SU-DHL-6 (cell line): Measurements from ENCODE around the gene SOX10.
"Not testable (repeated sequence)": the region's sequence is repeated elsewhere in the genome, so short reads cannot be mapped to it uniquely, and the experiment has no call there.

Source experiments
- CTCF ChIP-seq: fragments of 200-600 bp; sonication (generic); IDR thresholded peaks from one replicate; pipeline ENCODE4 v1.5.1; 2017; ENCODE audit warnings: antibody characterized with exemption, mild to moderate bottlenecking, low read length, moderate library complexity; ENCODE audit not compliant: insufficient read depth, poor library complexity, severe bottlenecking
- EZH2phosphoT487 ChIP-seq: fragments of 200-600 bp; sonication (generic), shearing (Covaris generic); conservative IDR thresholded peaks from 2 replicates; pipeline ENCODE4 v1.6.1; 2018; ENCODE audit warnings: mild to moderate bottlenecking, antibody characterized with exemption, low read length, moderate library complexity, mixed read lengths

- not testable (repeated sequence) for TF ChIP-seq CTCF, EZH2phosphoT487
These were observed 31.7 kb downstream of the SOX10 start for GRCh38 chr22:37952629-37953028.
